Neural cell (in vitro differentiated cells): ENCODE measurements around the gene URB1. TPM values are rescaled to one million over a fixed set of nuclear protein-coding genes. Genes with fewer than 3 reads are reported as not detected.

Source experiments
- H2AFZ ChIP-seq: fragments of 200-600, 300-800 bp; sonication (generic), shearing (Covaris generic); 2 replicates; pipeline ENCODE4 v1.6.0; 2014; ENCODE audit warnings: low read depth, mild to moderate bottlenecking, antibody characterized with exemption, low read length, moderate library complexity
- H3F3A ChIP-seq: fragments of 200-600 bp; shearing (Covaris generic); 2 replicates; pipeline ENCODE4 v1.6.1; 2016; ENCODE audit warnings: mild to moderate bottlenecking, moderate library complexity, mixed read lengths, antibody characterized with exemption, low read length; ENCODE audit not compliant: insufficient read depth, poor library complexity, severe bottlenecking
- H3K27ac ChIP-seq: fragments of 200-600, 300-800 bp; sonication (generic), shearing (Covaris generic); 2 replicates; pipeline ENCODE4 v1.5.1; 2014; ENCODE audit warnings: mild to moderate bottlenecking, low read length, moderate library complexity
- H3K27me3 ChIP-seq: fragments of 300-800, 200-600 bp; sonication (generic), shearing (Covaris generic); 2 replicates; pipeline ENCODE4 v1.6.0; 2014; ENCODE audit warnings: mild to moderate bottlenecking, low read depth, low read length, moderate library complexity; ENCODE audit not compliant: insufficient read depth
- H3K36me3 ChIP-seq: fragments of 300-800, 200-600 bp; sonication (generic), shearing (Covaris generic); 2 replicates; pipeline ENCODE4 v1.5.1; 2014; ENCODE audit warnings: mild to moderate bottlenecking, antibody characterized with exemption, low read length, moderate library complexity; ENCODE audit not compliant: insufficient read depth
- H3K4me2 ChIP-seq: fragments of 300-800, 200-600 bp; sonication (generic), shearing (Covaris generic); 2 replicates; pipeline ENCODE4 v1.6.0; 2014; ENCODE audit warnings: mild to moderate bottlenecking, low read length
- H3K4me3 ChIP-seq: fragments of 300-800, 200-600 bp; sonication (generic), shearing (Covaris generic); 2 replicates; pipeline ENCODE4 v1.5.1; 2014; ENCODE audit warnings: mild to moderate bottlenecking, low read length, moderate library complexity
- H3K79me2 ChIP-seq: fragments of 200-600 bp; shearing (Covaris generic); replicated peaks from 2 replicates; pipeline ENCODE4 v1.6.0; 2014; ENCODE audit warnings: mild to moderate bottlenecking, low read length, moderate library complexity; ENCODE audit not compliant: insufficient read depth
- H3K9ac ChIP-seq: fragments of 300-800, 200-600 bp; sonication (generic), shearing (Covaris generic); 2 replicates; pipeline ENCODE4 v1.6.1; 2016; ENCODE audit warnings: mild to moderate bottlenecking, low read length, mixed read lengths
- H3K9me2 ChIP-seq: fragments of 200-600 bp; shearing (Covaris generic); 2 replicates; pipeline ENCODE4 v1.6.1; 2016; ENCODE audit warnings: mild to moderate bottlenecking, low read length, mixed read lengths; ENCODE audit not compliant: insufficient read depth
- H3K9me3 ChIP-seq: fragments of 200-600, 300-800 bp; sonication (generic), shearing (Covaris generic); 2 replicates; pipeline ENCODE4 v1.6.1; 2016; ENCODE audit warnings: mild to moderate bottlenecking, mixed run types, low read length, moderate library complexity, mixed read lengths
- H4K20me1 ChIP-seq: fragments of 200-600 bp; shearing (Covaris generic); 2 replicates; pipeline ENCODE4 v1.6.1; 2016; ENCODE audit warnings: mild to moderate bottlenecking, mixed run types; ENCODE audit not compliant: insufficient read depth
- CTCF ChIP-seq: fragments of 450-650 bp; IDR thresholded peaks from 2 replicates; pipeline ENCODE4 v1.5.1; 2014; ENCODE audit warnings: antibody characterized with exemption, mild to moderate bottlenecking, moderate library complexity; ENCODE audit not compliant: poor library complexity, severe bottlenecking
- EP300 ChIP-seq: fragments of 450-650 bp; conservative IDR thresholded peaks from 2 replicates; pipeline ENCODE4 v1.6.1; 2014; ENCODE audit warnings: antibody characterized with exemption, mild to moderate bottlenecking, moderate library complexity; ENCODE audit not compliant: poor library complexity, severe bottlenecking
- EZH2 ChIP-seq: fragments of 200-600, 300-800 bp; shearing (Covaris generic), sonication (generic); IDR thresholded peaks from 2 replicates; pipeline ENCODE4 v1.6.1; 2014; ENCODE audit warnings: antibody characterized with exemption, low read length, borderline replicate concordance, mild to moderate bottlenecking; ENCODE audit not compliant: insufficient read depth, poor library complexity, severe bottlenecking
- MXI1 ChIP-seq: fragments of 450-650 bp; conservative IDR thresholded peaks from 2 replicates; pipeline ENCODE4 v1.6.1; 2014; ENCODE audit warnings: antibody characterized with exemption, mild to moderate bottlenecking; ENCODE audit not compliant: poor library complexity, severe bottlenecking
- POLR2AphosphoS5 ChIP-seq: IDR thresholded peaks from 2 replicates; pipeline ENCODE4 v1.6.1; 2012
- RAD21 ChIP-seq: fragments of 450-650 bp; conservative IDR thresholded peaks from 2 replicates; pipeline ENCODE4 v1.6.1; 2014; ENCODE audit warnings: antibody characterized with exemption, mild to moderate bottlenecking, moderate library complexity
- REST ChIP-seq: IDR thresholded peaks from 2 replicates; pipeline ENCODE4 v1.6.1; 2012; ENCODE audit warnings: borderline replicate concordance
- SMC3 ChIP-seq: fragments of 450-650 bp; conservative IDR thresholded peaks from 2 replicates; pipeline ENCODE4 v1.6.1; 2014; ENCODE audit warnings: antibody characterized with exemption, mild to moderate bottlenecking, moderate library complexity; ENCODE audit not compliant: poor library complexity
- TAF1 ChIP-seq: IDR thresholded peaks from 2 replicates; pipeline ENCODE4 v1.6.1; 2012; ENCODE audit warnings: low read depth
- polyA plus RNA-seq: library from polyadenylated mRNA; depleted of rRNA; stranded (reverse); fragments of >200 nt; gene quantifications from 2 replicates; pipeline ENCODE4 v1.2.3, GENCODE V29; 2014

Gene URB1
- polyA plus RNA-seq, 1 donor from 2014 or later: 4.4 TPM

GRCh38 chr21:32360401-32360975 is 32.3 kb downstream of the URB1 start:
- Histone ChIP-seq H4K20me1 (no peaks in the 10 kb centered on the region), H3K4me2 (no peak overlapping the region)
- TF ChIP-seq MXI1: no peak

GRCh38 chr21:32359719-32360260 is 33.0 kb downstream of the URB1 start:
- Histone ChIP-seq H3K4me3 (no peak overlapping the region), H4K20me1 (no peaks in the 10 kb centered on the region), H2AFZ (no peak overlapping the region), H3K79me2 (no peaks in the 10 kb centered on the region), H3K36me3 (peaks cover 4% of the 10 kb centered on the region), H3K9me3 (no peaks in the 10 kb centered on the region), H3K4me2 (no peak overlapping the region), H3K9me2 (no peaks in the 10 kb centered on the region), H3F3A (no peaks in the 10 kb centered on the region), H3K27me3 (no peaks in the 10 kb centered on the region), H3K9ac (no peak overlapping the region), H3K27ac (no peak overlapping the region)
- TF ChIP-seq RAD21 (no peak), SMC3 (no peak), TAF1 (no peak), POLR2AphosphoS5 (no peak), EZH2 (no peak), EP300 (no peak), REST (no peak), CTCF (no peak), MXI1 (no peak)

More at GRCh38 chr21:32360401-32360975, 32.3 kb downstream of the URB1 start:
- no peak overlapping the region for H3K27ac ChIP-seq
- no peak overlapping the region for H2AFZ ChIP-seq
- no peaks in the 10 kb centered on the region for H3K27me3 ChIP-seq
- H3K36me3 ChIP-seq: peaks cover 4% of the 10 kb centered on the region
- no peaks in the 10 kb centered on the region for H3K79me2 ChIP-seq
- H3K9ac ChIP-seq: no peak overlapping the region
- H3F3A ChIP-seq: no peaks in the 10 kb centered on the region
- no peaks in the 10 kb centered on the region for H3K9me3 ChIP-seq
- H3K4me3 ChIP-seq: no peak overlapping the region
- H3K9me2 ChIP-seq: no peaks in the 10 kb centered on the region
